NCI-H1694 (cell line): ENCODE results near the gene CDT1.

Source experiments
- DNase-seq: peaks from one replicate; lab custom pipeline; 2025; lab: John Stamatoyannopoulos, UW

The CDT1 gene

DNA sequence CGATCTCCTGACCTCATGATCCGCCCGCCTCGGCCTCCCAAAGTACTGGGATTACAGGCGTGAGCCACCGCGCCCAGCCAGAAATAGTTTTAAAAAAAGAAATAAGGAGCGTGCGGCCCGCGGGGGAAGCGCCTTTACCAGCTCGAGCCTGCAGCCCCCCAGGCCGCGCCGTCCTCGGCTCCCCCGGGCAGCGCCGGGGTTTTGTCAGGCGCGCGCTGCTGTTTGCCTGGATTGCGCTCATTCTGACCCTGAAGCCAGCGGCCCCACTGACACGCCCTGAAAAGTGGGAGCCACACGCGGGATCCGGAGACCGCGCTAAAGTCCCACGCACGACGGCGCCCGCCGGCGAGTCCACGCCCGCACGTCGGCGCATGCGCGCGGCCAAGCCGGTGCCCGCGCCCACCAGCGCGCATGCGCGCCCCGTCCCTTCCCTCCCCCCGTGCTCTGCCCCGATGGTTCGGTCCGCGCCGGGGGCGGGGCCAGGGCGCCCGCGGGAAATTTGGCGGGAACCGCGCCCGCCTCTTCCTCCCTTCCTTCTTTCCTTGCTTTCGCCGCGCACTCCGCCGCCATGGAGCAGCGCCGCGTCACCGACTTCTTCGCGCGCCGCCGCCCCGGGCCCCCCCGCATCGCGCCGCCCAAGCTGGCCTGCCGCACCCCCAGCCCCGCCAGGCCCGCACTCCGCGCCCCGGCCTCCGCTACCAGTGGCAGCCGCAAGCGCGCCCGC is at the start of gene CDT1:
TSS of gene CDT1 (plus strand) at position 526 of the 724 bp plus-strand sequence. CDS start at position 569, 43 bp downstream.
- peak; percentile 50 for DNase-seq

GRCh38 chr16:88754109-88754911 is 49.3 kb upstream of the CDT1 start:
- no peak for DNase-seq

GRCh38 chr16:88754912-88755744 is 48.5 kb upstream of the CDT1 start:
- no peak for DNase-seq

GRCh38 chr16:88755745-88756443 is 47.7 kb upstream of the CDT1 start:
- no peak for DNase-seq

- no peak for DNase-seq
Observed at GRCh38 chr16:88758227-88758943, 45.2 kb upstream of the CDT1 start.

DNA sequence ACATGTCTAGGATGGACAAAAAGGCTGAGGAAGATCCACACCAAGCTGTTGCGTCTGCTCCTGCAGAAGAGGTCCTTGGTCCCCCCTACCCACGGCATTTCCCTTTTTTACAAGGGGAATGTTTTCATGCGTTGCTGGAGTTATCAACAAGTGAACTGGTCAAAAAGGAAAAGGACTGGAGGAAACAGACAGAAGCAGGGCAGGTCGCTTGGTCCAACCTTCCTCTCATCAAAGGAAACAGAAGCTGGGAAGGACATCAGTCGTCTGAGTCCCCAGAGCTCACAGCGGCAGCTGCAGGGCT is 44.7 kb upstream of the CDT1 start:
- no peak for DNase-seq

DNA sequence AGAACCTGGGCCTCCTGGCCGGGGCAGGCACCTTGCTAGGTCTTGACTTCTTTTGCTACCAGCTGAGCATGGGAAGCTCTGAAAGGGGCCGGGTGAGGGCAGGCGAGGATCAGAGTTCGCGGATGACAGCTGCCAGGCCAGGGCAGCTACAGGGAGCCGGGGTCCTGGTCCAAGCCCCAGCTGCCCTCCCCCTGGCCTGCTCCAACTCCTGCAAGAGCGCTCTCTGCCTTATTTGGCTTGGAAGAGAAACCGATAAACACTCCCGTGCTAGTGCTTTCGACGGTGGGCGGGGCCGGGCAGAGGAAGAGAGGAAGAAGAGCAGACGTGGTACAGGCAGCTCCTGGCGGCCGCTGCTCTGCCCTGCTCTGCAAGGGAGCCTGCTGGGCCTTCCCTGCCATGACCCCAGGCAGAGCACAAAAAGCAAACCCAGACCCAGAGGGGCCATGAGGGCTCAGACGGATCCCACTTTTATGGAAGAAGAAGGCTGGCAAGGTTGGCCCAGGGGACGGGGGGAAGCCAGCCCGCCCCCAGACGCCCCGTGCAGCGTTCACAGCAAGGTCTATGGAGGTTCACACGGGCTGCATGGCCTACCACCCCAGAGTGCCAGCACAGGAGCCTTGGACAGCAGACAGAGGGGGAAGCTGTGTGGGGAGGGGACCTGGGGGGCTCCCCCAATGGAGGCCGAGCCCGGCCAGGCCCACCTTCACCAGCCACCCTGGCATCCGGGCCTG is 44.2 kb upstream of the CDT1 start:
- DNase-seq: no peak

GRCh38 chr16:88759976-88760350 is 43.6 kb upstream of the CDT1 start:
- no peak for DNase-seq

DNA sequence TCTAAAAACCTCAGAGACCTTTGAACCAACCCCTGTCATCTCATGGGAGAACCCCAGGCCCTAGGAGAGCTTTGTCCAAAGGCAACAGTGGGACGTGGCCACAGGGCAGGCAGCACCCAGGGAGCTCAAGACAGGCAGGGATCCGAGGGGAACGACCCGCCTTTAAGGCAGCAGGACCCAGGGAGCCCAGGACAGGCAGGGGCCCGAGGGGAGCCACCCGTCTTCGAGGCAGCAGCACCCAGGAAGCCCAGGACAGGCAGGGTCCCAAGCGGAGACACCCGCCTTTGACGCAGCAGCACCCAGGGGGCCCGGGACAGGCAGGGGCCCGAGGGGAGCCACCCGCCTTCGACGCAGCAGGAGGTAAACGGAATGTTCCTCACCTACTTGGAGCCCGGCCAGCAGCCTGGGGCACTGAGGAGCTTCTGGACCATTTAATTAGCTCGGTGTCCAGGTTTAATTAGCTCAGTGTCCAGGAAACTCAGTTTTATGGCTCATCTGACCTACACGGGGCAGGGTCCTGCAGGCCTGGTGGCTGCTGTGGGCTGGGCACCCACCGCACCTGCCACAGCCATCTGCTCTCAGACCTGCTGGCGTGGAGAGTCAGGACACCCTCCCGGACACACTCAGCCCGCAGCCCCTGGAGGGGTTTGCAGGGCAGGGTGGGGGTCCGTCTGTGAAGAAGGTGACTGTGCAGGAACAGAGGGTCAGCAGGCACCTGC is 43.0 kb upstream of the CDT1 start:
- DNase-seq: no peak

DNA sequence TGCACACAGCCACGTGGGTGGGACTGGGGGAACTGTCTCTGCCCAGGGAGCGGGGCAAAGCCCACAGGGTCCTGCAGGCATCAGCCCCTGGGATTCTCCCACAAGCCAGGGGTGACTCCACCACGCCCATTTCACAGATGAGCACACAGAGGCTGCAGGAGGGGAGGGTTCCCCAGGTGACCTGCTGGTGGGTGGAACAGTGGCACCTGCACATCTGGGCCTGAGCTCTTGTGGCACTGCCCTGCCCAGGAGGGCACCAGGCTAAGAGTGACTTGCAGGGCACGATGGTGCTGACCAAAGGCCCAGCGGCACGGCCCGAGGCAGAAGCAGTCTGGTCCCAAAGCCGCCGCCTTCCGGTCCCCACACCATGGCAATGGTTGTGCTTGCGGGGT is 42.5 kb upstream of the CDT1 start:
- no peak for DNase-seq

GRCh38 chr16:88761830-88762229 is 41.8 kb upstream of the CDT1 start:
- DNase-seq: no peak

DNA sequence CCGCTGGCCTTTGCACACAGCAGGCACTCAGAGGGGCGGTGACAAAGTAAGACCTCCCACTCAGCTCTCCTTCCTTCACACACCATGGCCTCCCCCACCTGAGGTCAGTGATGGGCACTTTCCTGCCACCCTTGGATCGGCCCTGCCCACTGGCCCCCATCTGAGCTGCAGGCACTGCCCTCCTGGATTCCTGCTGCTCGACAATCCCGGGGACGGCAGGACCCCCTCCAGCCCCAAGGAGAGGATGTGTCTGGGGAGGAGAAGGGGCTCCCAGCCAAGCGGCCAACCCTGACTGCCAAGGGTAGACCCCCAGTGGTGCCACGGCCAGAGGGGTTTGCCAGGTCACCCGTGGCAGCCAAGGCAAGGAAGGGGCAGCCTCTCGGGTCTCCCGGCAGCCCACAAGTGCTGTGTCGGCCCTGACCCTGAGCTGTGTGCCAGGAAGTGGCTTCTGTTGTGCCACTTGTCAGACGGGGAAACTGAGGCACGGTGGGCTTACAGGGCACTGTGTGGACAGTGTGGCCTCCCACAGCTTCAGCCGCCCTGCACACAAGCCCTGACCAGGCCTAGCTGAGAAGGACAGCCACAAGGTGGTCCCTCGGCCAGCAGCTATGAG is 41.2 kb upstream of the CDT1 start:
- DNase-seq: no peak

DNA sequence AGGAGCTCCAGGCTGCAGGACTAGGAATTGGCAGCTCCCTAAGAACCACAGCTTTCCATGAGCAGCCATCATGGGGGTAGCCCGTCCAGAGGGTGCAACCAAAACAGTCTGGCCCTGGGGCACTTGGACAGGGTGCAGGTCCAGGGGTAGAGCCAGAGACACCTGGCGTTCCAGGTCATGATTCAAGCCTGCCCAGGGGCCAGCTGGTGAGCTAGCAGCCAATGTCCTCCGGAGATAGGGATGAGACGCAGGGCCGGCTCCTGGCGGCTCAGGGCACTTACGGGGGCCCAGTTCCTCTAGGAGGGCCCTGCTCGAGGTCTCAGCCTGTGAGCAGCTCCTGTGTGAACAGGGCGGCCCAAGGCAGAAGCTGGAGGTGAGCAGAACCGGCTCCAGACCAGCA is 40.6 kb upstream of the CDT1 start:
- DNase-seq: no peak

DNA sequence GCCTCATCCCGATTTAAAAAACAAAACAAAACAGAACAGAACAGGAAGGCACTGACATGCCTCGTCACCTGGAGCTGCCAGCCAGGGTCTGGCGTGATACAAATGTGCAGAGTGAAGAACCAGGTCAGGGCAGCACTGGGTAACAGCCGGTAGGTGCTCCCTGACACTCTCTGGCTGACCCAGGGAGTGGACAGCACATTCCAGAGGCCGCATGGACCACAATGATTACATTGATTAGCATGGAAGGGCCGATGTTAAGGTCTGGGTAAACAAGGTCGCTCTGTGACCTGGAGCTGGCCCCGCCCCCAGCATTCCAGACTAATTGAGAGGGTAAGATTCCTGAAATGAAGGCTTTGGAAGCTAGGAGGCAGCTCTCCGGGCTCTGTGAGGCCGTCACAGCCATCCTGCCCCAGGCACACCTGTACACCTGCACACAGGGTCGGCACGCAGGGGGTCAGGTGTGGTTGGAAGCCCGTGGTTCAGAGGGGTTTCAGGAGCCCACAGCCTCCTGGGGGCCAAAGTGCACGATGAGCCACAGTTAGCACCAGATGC is 40.0 kb upstream of the CDT1 start:
- no peak for DNase-seq

DNA sequence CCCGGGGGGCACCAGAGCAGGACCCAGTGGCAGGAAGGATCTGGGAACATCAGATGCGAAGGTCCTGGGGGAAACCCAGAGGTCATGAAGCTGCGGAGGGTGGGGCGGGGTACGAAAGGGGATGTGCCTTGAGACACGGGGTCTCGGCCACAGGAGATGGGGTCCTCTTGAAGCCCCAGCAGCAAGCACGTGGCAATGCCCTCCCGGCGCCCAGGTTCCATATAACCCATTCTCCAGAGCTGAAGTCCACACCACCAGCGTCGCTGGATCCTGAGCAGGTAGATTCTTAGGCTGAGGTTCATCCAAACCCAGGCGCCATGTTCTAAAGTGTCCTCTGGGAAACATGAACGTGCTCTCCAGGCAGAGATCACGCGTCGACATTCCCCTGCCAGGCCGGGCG is 39.5 kb upstream of the CDT1 start:
- DNase-seq: no peak

DNA sequence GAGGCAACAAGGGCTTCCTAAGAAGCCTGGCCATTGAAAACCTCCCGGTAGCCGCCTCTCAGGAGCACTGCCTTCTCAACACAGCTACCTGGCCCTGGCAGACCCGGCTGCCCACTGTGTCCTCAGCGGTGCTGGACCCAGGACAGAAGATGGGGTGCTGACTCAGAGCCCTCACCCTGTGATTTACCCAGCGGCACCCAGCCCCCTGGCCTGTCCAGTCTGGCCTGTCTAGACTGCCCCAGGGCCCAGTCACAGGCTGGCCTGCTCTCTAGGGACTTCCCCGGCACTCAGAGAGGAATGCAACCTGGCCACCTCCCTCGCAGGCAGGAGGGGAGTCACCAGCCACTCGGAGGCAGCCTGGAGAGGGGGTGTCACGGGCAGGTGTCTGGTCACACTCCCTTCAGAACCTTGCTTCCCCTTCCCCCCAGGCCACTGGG is 38.7 kb upstream of the CDT1 start:
- DNase-seq: no peak

DNA sequence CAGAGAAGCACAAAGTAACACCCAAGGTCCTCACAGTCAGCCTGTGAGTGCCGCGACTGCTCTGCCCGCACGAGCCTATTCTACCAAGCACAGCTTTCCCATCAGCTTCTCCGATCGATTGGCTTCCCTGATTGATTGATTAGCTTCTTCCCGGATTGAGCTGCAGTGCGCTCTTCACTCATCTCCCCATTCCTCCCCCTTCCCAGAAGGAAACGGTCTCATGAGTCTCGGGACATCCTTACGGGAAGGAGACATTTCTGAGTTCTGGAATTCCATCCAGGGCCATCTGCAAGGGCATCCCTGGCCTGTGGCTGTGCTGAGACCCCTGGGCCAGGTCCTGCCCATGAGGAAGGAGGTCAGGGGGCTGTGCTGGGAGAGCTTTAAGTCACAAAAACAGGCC is 36.6 kb upstream of the CDT1 start:
- no peak for DNase-seq

DNA sequence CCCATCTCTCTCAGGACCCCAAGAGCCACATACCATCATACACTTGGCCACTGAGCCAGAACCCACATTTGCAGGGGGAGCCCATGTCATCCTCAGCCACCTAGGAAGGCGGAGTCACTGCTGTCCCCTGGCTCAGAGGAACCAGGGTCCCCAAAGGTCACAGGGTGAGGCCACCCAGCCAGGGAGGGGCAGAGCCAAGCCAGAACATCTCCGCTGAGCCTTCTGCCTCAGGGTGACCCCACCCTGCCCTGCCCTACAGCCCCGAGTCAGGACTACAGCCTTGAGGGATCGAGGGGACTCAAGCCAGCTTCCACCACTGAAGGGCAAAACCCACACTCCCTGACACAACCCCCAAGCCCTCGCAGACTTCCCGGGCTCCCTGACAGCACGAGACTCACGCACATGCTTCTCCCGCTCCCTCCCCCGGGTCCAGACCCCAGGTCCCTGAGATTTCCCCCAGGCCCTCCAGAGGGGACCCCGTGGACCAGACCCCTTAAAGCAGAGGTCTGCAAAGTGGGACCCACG is 36.0 kb upstream of the CDT1 start:
- DNase-seq: no peak
